Hepatic stellate cell (primary cell): ENCODE measurements around the gene RNF123.

ENCODE experiments used
- DNase-seq: peaks from one replicate; pipeline ENCODE4 v3.0.0; 2011; ENCODE audit warnings: low spot score

RNF123 gene

DNA sequence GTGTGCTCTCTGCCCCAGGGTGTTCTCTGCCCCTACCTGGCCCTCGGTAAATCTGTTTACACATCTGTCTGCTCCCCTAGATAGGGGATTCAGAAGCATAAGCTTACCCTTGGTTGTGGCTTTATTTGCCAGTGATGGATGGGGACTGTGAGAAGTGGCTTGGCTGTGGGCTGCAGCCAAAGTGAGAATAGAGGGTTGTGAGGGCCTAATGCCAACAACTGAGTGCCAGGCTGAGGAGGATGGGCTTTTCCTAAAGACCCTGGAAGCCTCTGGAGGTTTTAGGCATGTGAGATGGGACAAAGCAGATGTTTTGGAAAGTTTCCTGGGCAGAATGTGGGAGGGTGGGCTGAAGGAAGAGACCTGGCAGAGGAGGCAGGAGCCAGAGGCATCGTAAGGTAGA is 30.6 kb upstream of the RNF123 start:
- DNase-seq = no peak

DNA sequence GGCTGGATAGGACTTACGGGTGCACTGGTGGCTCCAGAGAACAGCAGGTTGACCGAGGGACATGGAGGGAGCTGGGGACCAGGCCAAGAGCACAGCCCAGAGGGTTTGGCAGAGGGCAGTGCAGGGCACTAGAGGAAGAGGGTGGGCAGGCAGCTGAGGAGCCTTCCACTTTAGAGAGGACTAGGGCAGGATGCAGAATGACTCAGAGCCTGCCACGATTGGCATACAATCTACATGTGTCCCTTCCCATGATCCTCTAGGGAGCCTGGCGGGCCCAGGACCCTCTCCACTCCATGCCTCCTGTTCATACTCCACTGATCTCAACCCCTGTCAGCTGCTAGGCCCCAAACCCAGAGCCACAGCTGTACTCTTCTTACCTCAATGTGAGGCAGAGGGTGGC is 29.6 kb upstream of the RNF123 start:
- DNase-seq = no peak

DNA sequence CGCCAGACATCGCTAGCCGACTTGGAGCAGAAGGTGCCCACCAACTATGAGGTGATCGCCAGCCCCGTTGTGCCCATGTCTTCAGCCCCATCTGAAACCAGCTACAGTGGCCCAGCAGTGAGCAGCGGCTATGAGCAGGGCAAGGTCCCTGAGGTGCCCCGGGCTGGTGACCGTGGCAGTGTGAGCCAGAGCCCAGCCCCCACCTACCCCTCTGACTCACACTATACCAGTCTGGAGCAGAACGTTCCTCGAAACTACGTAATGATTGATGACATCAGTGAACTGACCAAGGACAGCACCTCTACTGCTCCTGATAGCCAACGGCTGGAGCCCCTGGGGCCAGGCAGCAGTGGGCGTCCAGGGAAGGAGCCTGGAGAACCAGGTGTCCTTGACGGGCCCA is 28.1 kb upstream of the RNF123 start:
- no peak for DNase-seq

DNA sequence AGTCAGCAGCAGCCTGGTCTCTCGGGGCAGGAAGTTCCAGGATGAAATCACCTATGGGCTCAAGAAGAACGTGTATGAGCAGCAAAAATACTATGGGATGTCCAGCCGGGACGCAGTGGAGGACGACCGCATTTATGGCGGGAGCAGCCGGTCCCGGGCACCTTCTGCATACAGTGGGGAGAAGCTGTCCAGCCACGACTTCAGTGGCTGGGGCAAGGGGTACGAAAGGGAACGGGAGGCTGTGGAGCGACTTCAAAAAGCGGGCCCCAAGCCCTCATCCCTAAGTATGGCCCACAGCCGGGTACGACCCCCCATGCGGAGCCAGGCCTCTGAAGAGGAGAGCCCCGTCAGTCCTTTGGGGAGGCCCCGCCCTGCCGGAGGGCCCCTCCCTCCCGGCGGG is 27.3 kb upstream of the RNF123 start:
- no peak for DNase-seq

DNA sequence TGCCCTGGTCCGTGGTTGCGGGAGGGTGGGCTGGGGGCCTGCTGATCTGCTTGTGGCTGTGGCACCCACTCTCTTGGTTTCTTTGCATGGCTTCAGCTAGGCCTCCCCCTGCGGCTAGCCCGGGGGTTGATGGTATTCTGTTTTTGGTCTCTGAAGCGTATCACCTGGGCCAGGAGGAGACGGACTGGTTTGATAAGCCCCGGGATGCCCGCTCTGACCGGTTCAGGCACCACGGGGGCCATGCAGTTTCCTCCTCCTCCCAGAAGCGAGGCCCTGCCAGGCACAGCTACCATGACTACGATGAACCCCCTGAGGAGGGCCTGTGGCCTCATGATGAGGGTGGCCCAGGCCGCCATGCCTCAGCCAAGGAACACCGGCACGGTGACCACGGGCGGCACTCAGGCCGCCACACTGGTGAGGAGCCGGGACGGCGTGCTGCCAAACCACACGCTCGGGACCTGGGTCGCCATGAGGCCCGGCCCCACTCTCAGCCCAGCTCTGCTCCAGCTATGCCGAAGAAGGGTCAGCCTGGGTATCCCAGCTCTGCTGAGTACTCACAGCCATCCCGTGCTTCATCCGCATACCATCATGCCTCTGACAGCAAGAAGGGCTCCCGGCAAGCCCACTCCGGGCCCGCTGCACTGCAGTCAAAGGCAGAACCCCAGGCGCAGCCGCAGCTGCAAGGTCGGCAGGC is 26.5 kb upstream of the RNF123 start:
- DNase-seq = no peak

DNA sequence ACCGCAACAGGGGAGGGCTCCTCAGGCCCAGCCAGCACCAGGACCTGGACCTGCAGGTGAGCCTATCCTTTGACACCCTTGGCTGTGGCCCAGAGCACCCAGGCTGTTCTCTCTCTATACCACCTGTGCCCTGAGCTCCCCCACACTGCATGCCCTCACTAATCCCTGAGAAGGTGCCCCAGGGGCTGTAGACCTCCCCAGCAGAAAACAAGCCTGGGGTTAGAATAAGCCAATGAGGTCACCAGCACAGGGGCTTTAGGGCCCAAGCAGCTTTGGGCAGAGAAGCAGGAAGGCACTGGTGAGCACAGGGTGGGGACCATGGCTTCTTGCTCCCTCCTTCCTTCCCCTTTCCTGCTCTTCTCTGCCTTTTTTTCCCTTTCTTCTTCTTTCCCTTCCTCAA is 25.5 kb upstream of the RNF123 start:
- no peak for DNase-seq

DNA sequence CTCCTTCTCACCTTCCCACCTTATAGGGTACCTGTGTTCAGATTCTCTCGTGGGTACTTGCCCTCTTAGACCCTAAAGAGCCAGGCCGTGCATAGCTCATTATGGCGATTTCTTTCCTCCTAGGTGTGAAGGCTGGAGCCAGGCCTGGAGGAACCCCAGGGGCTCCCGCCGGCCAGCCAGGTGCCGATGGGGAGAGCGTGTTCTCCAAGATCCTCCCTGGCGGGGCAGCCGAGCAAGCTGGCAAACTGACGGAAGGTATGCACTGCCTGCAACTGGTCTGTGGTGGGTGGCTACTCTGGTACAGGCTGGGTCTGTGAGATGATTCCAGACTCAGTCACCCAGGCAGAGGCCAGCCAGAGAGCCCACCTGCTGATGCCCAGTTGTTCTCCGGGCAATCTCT is 25.1 kb upstream of the RNF123 start:
- no peak for DNase-seq

DNA sequence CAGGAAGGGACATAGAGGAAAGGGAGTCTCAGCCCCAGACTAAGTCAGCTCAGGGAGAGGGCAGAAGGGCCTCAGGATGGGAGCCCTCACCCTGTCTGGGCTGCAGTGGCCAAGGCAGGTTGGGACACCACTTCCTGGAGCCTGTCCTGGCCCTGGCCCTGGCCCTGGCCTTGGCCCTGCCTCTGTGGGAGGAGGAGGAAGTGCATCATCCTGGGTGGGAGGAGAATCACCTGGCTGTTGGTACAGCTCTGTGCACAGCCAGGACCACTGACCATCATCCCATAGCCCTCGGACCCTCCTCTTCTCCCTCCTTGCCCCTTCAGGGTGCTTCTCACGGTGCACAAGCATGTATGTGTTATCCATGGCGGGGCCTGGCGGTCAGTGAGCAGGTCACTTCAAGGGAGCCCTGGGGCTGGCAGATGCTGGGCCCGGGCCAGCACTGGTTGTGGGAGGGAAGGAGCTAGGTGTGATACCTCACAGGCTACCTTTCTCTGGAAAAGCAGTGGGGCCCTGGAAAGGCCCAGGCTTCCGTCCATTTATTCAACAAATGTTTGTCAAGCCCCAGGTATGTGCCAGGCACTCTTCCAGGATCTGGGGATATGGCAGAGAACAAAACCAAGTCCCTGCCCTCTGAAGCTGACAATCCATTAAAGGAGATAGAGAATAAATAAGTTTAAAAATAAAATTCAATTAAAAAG is 23.4 kb upstream of the RNF123 start:
- DNase-seq = no peak

DNA sequence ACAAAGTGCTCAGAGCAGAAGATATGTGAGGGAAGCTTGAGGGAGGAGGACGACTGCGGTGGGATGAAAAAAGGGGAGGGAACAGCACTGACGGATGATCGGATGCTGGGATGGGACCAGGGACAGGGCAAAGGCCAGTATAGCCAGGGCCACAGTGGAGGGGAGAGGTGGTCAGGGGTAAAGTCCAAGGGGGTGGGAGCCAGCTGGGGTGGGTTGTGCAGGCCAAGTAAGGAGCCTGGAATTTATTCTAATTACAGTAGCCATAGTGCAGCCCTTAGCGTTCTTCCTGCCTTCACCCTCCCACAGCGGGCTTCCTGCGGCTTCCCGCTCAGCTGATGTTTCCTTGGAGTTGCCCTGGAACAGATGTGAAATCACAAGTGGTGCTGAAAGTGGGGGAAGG is 22.8 kb upstream of the RNF123 start:
- DNase-seq = no peak

DNA sequence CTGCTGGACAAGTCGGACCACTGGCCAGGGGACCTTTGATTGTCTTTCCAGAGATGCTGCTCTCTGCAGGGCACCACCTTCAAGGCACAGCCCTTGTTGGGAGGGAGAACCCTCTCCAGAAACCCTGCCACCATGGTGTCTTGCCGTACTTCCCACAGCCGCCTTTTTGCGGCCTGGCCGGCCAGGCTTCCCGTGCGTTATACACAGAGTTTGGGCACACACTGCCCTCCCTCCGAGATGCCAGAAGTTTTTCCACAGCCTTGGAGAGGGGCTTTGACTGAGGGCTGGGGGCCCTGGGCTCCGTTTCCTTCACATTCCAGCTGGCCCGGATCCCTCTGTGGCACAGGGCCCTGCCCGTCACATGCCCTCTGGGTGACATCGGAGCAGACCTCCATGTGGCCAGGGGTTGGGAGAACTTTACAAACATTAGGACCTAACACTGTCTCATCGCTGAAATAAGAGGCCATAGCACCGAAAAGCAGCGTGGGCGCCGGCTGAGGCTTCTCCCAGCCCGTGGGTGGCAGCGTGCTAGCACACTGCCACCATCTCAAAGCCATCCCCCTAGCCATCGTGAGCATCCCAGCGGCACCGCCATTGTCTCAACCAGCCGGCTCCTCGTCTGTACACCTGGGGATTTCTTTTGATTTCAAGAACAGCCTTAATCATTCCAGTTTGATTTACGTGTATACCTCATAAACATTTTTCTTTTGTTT is 21.5 kb upstream of the RNF123 start:
- no peak for DNase-seq

DNA sequence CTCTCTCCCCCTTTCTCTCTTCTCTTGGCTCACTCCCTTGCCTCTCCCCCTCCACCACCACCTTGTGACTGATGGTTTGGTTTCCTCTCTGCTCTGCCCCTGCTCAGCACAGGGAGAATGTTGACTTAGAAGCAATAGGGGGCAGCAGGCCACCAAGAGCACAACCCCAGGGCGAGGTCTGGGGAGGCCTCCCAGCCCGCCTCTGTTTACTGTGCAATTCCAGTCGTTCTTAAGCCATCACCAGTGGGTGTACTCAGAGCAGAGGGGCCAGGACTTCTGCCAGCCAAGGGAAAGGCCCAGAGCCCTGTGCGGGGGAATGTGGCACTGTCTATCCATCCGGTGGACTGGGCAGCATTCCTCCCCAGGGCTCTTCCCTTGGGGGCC is 21.0 kb upstream of the RNF123 start:
- DNase-seq = no peak

DNA sequence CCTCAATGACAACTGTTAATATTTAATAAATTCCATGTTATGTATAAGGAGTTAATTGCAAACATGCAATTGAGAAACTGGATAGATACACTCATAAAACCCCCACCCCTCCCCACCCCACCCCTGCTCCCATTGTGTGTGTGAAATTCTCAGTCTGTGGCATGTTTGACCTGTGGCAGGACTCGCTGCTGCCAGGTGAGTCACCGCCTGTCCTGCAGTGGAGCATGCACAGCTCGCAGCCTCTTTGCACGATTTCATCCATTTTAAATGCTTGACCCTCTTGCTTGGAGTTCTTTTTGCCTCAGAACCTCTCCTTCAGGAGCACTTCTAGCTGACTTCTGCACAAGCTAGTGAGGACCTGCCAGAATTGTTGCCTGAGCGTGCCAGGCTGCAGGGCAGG is 20.5 kb upstream of the RNF123 start:
- no peak for DNase-seq

DNA sequence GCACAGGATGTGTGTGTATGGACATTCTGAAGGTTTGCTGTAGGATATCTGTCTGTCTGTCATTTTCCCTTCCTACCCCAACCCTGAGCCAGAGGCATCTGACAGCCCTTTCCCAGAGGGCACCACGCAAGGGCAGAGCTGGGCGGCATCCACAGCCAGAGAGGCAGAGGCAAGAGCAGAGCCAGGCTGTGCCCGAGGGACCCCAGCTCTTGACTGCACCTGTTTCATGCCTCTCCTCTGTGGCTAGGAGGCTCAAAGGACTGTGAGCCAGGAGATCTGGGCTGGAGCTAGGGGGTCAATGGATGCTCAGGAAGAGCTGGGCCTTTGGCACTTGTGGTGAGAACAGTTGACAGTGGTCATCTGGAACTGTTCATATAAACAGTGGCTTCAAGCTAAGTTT is 20.0 kb upstream of the RNF123 start:
- DNase-seq = no peak

DNA sequence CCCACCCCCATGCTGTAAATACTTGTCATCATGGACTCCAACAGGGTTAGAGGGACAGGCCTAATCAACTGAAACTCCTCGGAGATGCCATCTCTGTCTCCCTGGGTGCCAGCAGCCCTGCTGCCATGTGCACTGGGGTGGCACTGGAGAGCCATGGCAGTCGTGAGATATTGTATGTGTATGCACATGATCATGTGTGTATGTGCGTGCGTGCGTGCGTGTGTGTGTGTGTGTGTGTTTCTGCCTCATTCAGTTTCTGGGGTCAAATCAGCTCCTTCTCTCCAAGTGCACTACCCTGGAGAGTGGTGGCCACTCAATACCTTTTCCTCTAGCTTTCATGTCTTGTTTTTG is 18.4 kb upstream of the RNF123 start:
- DNase-seq = no peak

DNA sequence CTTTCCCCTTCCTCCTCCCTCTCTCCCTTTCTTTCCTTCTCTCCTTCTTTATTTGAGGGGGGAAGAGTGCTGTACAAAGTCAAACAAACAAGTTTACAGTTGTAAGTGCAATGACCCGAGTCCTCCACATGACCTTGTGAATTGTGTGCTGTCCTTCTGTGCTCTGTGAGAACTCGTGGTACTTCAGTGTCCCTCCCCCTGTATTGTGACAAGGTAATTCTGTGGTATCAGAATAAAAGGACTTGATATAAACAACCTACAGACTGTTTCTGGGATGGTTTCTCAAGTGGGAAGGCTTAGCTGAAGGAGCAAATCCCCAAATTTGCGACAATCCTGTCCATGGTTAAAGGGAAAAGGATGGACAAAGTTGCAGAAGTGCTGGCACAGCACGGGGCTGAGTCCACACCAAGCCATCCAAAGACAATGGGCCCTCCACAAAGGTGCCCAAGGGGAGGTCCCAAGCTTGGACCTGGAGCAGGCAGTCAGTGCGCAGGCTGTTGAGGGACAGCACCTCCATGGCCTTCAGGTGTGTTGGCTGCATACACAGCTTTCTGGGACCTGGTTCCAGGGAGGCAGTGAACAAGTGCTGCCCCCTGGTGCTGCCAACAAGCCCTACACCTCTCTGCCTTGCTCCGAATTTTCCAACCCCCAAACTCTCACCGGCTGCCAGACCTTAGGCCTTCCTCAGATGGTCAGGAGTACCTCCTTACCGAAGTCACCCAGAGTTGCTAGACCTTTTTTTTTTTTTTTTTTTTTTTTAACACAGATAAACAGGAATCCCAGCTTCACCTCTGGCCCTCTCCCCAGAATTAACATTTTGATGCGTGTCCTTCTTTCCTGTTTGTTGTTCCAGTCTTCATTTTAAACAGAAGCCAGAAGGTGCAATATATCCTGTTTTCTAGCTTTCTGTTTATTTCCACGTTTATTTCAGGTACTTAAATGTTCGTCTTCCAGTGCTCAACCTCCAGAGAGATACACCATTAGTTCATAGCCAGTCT is 17.8 kb upstream of the RNF123 start:
- DNase-seq = peak; percentile 80

DNA sequence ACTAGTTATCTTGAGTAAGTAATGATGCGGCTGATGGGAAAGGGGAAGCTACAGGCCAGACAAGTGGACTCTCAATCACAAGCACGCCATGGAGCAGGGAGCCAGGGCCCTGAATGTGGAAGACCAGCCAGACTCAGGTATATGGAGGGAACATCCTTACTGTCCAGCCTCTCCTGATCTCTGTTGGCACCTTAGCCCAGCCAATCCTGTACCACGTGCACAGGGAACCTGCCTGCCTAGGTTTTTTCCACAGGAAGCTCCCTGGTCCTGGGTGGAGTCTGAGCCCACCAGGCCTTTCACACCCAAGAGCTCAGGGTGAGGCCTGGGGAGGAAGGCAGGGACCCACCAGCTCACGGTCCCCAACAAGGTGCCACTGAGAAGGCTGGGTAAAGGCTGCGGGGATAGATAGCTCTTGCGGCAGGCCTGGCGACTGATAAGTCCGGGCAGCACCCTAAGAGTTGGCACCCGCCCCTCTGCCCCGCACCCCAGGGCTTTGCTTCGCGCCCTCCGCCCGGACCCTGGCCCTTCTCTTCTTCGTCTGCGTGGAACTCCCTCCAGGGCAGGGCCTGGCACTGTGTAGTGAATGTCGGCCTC is 16.1 kb upstream of the RNF123 start:
- no peak for DNase-seq

DNA sequence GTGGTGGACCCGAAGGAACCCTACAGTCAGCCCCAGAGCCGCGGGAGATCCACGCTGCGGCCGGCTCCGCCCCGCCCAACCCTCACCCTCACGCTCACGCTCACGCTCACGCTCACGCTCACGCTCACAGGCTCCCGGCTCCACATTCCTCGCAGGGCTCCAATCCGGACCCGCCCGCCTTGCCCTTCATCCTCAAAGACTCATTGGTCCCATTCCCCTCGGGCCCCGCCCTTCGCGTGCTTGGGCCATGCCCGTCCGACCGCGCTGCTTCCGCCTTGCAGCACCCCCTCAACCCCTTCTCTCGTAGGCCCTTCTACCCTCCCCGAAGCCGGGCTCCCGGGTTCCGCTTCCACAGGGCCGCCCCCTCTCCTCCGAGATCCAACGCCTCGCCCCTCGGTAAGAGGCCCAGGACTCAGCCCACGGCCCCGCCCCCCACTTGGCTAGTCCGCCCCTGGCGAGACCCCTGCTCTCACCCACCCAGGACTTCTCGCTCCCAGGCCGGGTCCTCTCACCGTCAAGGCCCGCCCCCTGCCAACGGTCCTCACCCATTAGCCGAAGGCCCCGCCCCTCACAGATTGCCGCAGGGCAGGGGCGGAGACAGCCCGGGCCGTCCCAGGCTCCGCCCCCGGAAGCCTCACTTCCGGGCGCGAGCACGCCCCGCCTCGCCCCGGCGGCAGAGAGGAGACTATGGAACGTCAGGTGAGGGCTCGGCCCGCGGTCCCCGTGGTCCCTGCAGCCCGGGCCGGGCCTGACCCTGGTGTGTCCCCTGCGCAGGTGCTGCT is 15.5 kb upstream of the RNF123 start, which contains the start of gene APEH:
APEH (plus strand) TSS at position 637 of the 782 bp plus-strand sequence; CDS start at position 688, 51 bp downstream.
- DNase-seq = peak; percentile 99

DNA sequence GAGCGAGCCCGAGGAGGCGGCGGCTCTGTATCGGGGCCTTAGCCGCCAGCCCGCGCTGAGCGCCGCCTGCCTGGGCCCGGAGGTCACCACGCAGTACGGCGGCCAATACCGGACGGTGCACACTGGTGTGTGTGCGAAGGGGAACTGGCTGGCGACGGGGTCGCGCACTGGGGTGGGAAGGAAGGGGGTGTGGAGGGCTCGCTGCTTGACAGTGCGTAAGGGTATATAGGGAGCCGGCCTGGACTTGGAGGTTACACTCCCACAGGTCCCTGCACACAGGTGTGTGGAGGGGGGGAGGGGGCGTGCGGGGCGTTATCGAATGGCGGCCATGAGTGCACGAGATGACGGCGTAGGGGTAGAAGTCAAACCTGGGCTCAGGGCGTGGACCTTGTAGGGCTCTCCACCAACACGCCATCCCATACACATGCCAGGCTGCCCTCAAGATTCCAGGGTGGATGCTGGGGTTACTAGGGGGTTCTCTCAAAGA is 14.8 kb upstream of the RNF123 start:
- DNase-seq = no peak

DNA sequence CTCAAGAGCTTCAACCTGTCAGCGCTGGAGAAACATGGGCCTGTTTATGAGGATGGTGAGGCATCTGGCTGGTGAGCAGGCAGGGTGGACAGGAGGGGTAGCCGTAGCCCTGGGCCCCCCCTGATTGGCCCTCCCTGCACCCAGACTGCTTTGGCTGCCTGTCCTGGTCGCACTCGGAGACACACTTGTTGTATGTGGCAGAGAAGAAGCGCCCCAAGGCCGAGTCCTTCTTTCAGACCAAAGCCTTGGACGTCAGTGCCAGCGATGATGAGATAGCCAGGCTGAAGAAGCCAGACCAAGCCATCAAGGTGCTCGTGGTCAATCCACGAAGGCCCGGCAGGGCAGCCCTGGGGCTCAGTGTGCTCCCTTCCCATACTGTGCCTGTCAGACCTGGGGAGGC is 13.4 kb upstream of the RNF123 start:
- no peak for DNase-seq

DNA sequence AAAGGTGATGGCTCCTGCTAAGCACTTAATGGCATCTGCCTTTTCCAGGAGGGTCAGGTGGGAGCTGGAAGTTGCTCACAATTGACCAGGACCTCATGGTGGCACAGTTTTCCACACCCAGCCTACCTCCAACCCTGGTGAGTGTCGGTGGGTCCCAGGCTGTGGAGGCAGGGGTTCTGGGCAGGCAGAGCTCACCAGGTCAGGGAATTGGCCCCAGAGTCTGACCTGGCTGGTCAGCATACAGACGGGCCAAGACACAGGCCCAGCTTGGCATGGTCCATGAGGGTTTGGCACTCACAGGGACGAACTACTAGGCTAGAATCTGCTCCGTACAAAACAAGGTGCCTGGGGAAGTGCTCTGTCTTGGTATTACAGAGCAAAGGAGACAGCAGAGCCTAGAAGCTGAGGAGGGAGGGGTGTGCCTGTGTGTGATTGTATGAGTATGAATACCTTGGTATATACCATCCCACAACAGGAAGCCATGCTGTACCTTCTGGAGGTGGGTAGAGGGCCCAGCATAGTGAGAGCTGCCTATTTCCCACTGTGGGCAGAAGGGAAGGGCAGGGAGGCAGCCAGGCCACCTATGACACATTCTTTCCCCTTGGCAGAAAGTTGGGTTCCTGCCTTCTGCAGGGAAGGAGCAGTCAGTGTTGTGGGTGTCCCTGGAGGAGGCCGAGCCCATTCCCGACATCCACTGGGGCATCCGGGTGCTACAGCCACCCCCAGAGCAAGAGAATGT is 8.7 kb upstream of the RNF123 start:
- DNase-seq = no peak
